PC-3 (cell line): ENCODE measurements around the gene DCDC1. TPM values are rescaled to one million over a fixed set of nuclear protein-coding genes. Genes with fewer than 3 reads are reported as not detected.

Experiments used
- ATAC-seq: fragments of 200-7000 bp; cut with Tn5 transposase; 2 replicates; pipeline ENCODE4 v1.9.1; 2020; ENCODE audit warnings: mild to moderate bottlenecking, moderate library complexity
- BruUV-seq: library from RNA; stranded (reverse); fragments of 400-500 nt; replicated peaks from 2 replicates; lab custom pipeline; 2021; lab: Mats Ljungman, UMichigan
- CTCF ChIA-PET: fragments of 300-600 bp; sonication (Branson Sonifier 250); formaldehyde crosslinking; loops from one replicate; lab custom pipeline; 2022; ENCODE audit warnings: antibody characterized with exemption; lab: Charles Lee
- POLR2A ChIA-PET: fragments of 300-600 bp; sonication (Branson Sonifier 250); formaldehyde crosslinking; loops from one replicate; lab custom pipeline; 2022; ENCODE audit warnings: antibody characterized with exemption; ENCODE audit not compliant: unreplicated experiment; lab: Charles Lee
- DNase-seq: peaks from one replicate; pipeline ENCODE4 v3.0.0-alpha.2; 2015
- H2AFZ ChIP-seq: fragments of 300-600 bp; sonication (generic); 2 replicates; pipeline ENCODE4 v1.6.0; 2016; ENCODE audit warnings: antibody characterized with exemption, low read length
- H3F3A ChIP-seq: fragments of 300-600 bp; sonication (generic); one replicate; pipeline ENCODE4 v1.6.0; 2017; ENCODE audit warnings: antibody characterized with exemption, low read length, control low read depth, mild to moderate bottlenecking; ENCODE audit not compliant: unreplicated experiment
- H3K27ac ChIP-seq: fragments of 300-600 bp; sonication (generic); 2 replicates; pipeline ENCODE4 v1.5.1; 2016; ENCODE audit warnings: mild to moderate bottlenecking, low read length
- H3K27me3 ChIP-seq: fragments of 300-600 bp; sonication (generic); 2 replicates; pipeline ENCODE4 v1.6.1; 2016; ENCODE audit warnings: low read length, mixed read lengths
- H3K36me3 ChIP-seq: fragments of 300-600 bp; sonication (generic); 2 replicates; pipeline ENCODE4 v1.6.1; 2016; ENCODE audit warnings: low read depth, mixed run types, low read length, mixed read lengths
- H3K4me1 ChIP-seq: fragments of 300-600 bp; sonication (generic); 2 replicates; pipeline ENCODE4 v1.5.1; 2016; ENCODE audit warnings: low read length; ENCODE audit not compliant: insufficient read depth
- H3K4me2 ChIP-seq: fragments of 300-600 bp; sonication (generic); 2 replicates; pipeline ENCODE4 v1.6.0; 2016; ENCODE audit warnings: low read length
- H3K4me3 ChIP-seq: fragments of 300-600 bp; sonication (generic); 2 replicates; pipeline ENCODE4 v1.5.1; 2016; ENCODE audit warnings: mild to moderate bottlenecking, low read length, mixed read lengths
- H3K79me2 ChIP-seq: fragments of 300-600 bp; sonication (generic); 2 replicates; pipeline ENCODE4 v1.6.1; 2017; ENCODE audit warnings: low read length, mixed read lengths
- H3K9ac ChIP-seq: fragments of 300-600 bp; sonication (generic); 2 replicates; pipeline ENCODE4 v1.6.0; 2016; ENCODE audit warnings: mild to moderate bottlenecking, low read length
- H3K9me2 ChIP-seq: fragments of 300-600 bp; sonication (generic); replicated peaks from 2 replicates; pipeline ENCODE4 v1.6.1; 2016; ENCODE audit warnings: mixed run types, low read length, mixed read lengths
- H3K9me3 ChIP-seq: fragments of 300-600 bp; sonication (generic); 2 replicates; pipeline ENCODE4 v1.6.1; 2016; ENCODE audit warnings: low read length, mixed read lengths
- H4K20me1 ChIP-seq: fragments of 300-600 bp; sonication (generic); 2 replicates; pipeline ENCODE4 v1.6.1; 2016; ENCODE audit warnings: low read length, mixed read lengths
- EZH2 ChIP-seq: fragments of 300-600 bp; sonication (generic); IDR thresholded peaks from one replicate; pipeline ENCODE4 v1.6.1; 2017; ENCODE audit warnings: antibody characterized with exemption, mild to moderate bottlenecking, low read length; ENCODE audit not compliant: unreplicated experiment
- EZH2phosphoT487 ChIP-seq: fragments of 300-600 bp; sonication (generic); IDR thresholded peaks from 2 replicates; pipeline ENCODE4 v1.6.1; 2018; ENCODE audit warnings: mild to moderate bottlenecking, antibody characterized with exemption, low read length, borderline replicate concordance
- intact Hi-C: fragments of 100-400 bp; cut with micrococcal nuclease; formaldehyde crosslinking; loops from 2 replicates; pipeline ENCODE4 v1.9.0; 2023
- total RNA-seq: library from RNA; depleted of rRNA; stranded (reverse); fragments of >200 nt; gene quantifications from 2 replicates; pipeline ENCODE4 v1.2.3, GENCODE V29; 2014
- TF ChIP-seq, protein P1 (sequence below): fragments of 300-600 bp; sonication (generic); conservative IDR thresholded peaks from 2 replicates; pipeline ENCODE4 v1.5.1; 2017; ENCODE audit warnings: antibody characterized with exemption, low read depth, mild to moderate bottlenecking, low read length

The DCDC1 gene
- total RNA-seq, 1 experiment from 2014 or later = not detected

GRCh38 chr11:31005202-31005601, 364.3 kb downstream of the DCDC1 start:
- Histone ChIP-seq H3K9ac (no peak overlapping the region), H3K36me3 (no peaks in the 10 kb centered on the region), H3K4me2 (no peak overlapping the region), H3F3A (no peaks in the 10 kb centered on the region), H3K4me1 (no peaks in the 10 kb centered on the region), H3K4me3 (no peak overlapping the region), H3K9me3 (no peaks in the 10 kb centered on the region), H3K9me2 (no peaks in the 10 kb centered on the region), H2AFZ (no peak overlapping the region), H4K20me1 (no peaks in the 10 kb centered on the region), H3K27ac (no peak overlapping the region), H3K27me3 (0 out of 2 replicates have a peak, but pooled peaks cover 6% of the 10 kb centered on the region), H3K79me2 (no peaks in the 10 kb centered on the region)
- ATAC-seq (no peak), DNase-seq (no peak)
- intact Hi-C loops = no loop called here
- CTCF ChIA-PET = no interaction called here
- no TSS peak for BruUV-seq
- POLR2A ChIA-PET = no interaction called here
- TF ChIP-seq, protein P1, sequence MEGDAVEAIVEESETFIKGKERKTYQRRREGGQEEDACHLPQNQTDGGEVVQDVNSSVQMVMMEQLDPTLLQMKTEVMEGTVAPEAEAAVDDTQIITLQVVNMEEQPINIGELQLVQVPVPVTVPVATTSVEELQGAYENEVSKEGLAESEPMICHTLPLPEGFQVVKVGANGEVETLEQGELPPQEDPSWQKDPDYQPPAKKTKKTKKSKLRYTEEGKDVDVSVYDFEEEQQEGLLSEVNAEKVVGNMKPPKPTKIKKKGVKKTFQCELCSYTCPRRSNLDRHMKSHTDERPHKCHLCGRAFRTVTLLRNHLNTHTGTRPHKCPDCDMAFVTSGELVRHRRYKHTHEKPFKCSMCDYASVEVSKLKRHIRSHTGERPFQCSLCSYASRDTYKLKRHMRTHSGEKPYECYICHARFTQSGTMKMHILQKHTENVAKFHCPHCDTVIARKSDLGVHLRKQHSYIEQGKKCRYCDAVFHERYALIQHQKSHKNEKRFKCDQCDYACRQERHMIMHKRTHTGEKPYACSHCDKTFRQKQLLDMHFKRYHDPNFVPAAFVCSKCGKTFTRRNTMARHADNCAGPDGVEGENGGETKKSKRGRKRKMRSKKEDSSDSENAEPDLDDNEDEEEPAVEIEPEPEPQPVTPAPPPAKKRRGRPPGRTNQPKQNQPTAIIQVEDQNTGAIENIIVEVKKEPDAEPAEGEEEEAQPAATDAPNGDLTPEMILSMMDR = no peak
- TF ChIP-seq EZH2 (no peak), EZH2phosphoT487 (no peak)

DNA sequence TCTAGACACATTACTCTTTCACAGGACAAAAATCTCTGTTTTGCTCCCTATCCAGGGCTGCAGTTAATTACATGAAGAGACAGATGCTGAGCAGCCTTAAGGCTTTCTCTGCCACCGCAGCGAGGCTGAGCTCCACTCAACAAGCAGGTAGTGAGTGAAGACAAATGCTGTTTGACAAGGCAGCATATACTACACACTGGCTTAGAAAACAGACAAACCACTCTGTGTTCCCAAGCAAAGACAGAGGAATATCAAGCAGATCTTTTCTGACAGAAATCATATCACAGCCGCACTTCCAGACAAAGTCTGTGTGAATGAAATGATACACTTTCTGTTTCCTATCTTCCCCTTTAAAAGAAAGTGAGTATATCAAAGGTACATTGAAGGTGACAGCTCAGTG, 368.1 kb downstream of the DCDC1 start:
- intact Hi-C loops = no loop called here
- Histone ChIP-seq H3F3A (no peaks in the 10 kb centered on the region), H3K9me3 (no peaks in the 10 kb centered on the region), H3K9me2 (no peaks in the 10 kb centered on the region), H4K20me1 (no peaks in the 10 kb centered on the region), H2AFZ (no peak overlapping the region), H3K27me3 (peaks cover 6% of the 10 kb centered on the region; the same call in 1 of the 2 replicates), H3K79me2 (no peaks in the 10 kb centered on the region), H3K36me3 (no peaks in the 10 kb centered on the region), H3K4me3 (no peak overlapping the region), H3K9ac (no peak overlapping the region), H3K27ac (no peak overlapping the region), H3K4me2 (no peak overlapping the region), H3K4me1 (no peaks in the 10 kb centered on the region)
- ChIA-PET CTCF (no interaction called here), POLR2A (no interaction called here)
- TF ChIP-seq, protein P1 = no peak
- TF ChIP-seq EZH2 = no peak
- TF ChIP-seq EZH2phosphoT487 = no peak
- BruUV-seq = no TSS peak
- DNase-seq (no peak), ATAC-seq (no peak)

DNA sequence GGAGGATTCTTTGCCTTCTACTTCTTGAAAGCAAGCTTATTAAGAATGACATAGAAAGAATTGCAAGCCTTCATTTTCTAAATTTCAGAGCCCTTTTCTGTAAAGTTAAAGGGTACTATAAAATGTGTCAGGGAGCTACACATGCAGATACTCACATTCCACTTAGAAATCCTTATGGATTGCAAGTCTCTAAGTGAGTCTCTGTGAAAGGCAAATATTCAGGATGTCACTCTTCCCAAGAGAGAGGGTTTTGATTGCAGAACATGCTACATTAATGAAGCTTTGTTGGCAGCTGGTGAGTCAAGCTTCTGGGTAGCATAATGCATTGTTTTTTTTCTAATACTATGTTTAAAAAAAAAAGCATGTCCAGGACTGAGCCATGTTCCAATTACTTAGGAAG, 369.2 kb downstream of the DCDC1 start:
- no peaks in the 10 kb centered on the region for H3K9me2 ChIP-seq
- CTCF ChIA-PET = no interaction called here
- POLR2A ChIA-PET = no interaction called here

More for the DNA sequence above, 369.2 kb downstream of the DCDC1 start:
- H3K4me1 ChIP-seq = no peaks in the 10 kb centered on the region
- no peaks in the 10 kb centered on the region for H3K36me3 ChIP-seq
- H3K27ac ChIP-seq = no peak overlapping the region
- no peaks in the 10 kb centered on the region for H4K20me1 ChIP-seq
- no TSS peak for BruUV-seq
- no peak overlapping the region for H2AFZ ChIP-seq
- H3K27me3 ChIP-seq = peaks cover 6% of the 10 kb centered on the region; the same call in 1 of the 2 replicates
- ATAC-seq = no peak
- intact Hi-C loops = no loop called here
- H3K79me2 ChIP-seq = no peaks in the 10 kb centered on the region
- no peaks in the 10 kb centered on the region for H3K9me3 ChIP-seq
- no peak for DNase-seq
- no peak overlapping the region for H3K4me3 ChIP-seq
- H3K9ac ChIP-seq = no peak overlapping the region
- no peaks in the 10 kb centered on the region for H3F3A ChIP-seq
- H3K4me2 ChIP-seq = no peak overlapping the region
- TF ChIP-seq, protein P1 = no peak
- TF ChIP-seq EZH2 = no peak
- TF ChIP-seq EZH2phosphoT487 = no peak
